Activated naive CD8-positive, alpha-beta T cell treated with anti-CD3 and anti-CD28 coated beads for 36 hours (primary cell): Measurements from ENCODE around the gene NLGN2. TPM values are rescaled to one million over a fixed set of nuclear protein-coding genes. Genes with fewer than 3 reads are reported as not detected.

Experiments used
- DNase-seq: peaks from one replicate; pipeline ENCODE4 v3.0.0; 2021
- H3K27ac Mint-ChIP-seq: one replicate; pipeline ENCODE4 v1.8.0; 2022; ENCODE audit warnings: mild to moderate bottlenecking, moderate library complexity, mixed read lengths
- H3K27me3 Mint-ChIP-seq: one replicate; pipeline ENCODE4 v1.8.0; 2022; ENCODE audit warnings: mild to moderate bottlenecking, mixed read lengths
- H3K36me3 Mint-ChIP-seq: one replicate; pipeline ENCODE4 v1.8.0; 2021; ENCODE audit warnings: mild to moderate bottlenecking, mixed read lengths
- H3K4me1 Mint-ChIP-seq: one replicate; pipeline ENCODE4 v1.8.0; 2021; ENCODE audit warnings: mixed read lengths
- H3K4me3 Mint-ChIP-seq: one replicate; pipeline ENCODE4 v1.8.0; 2022; ENCODE audit warnings: mild to moderate bottlenecking, moderate library complexity, mixed read lengths
- H3K9me3 Mint-ChIP-seq: one replicate; pipeline ENCODE4 v1.8.0; 2022; ENCODE audit warnings: mixed read lengths
- total RNA-seq, 2 experiments: library from RNA; stranded (reverse); gene quantifications; one replicate each; pipeline ENCODE4 v1.2.3, GENCODE V29; 2021

Gene NLGN2
- total RNA-seq, 2 experiments from 2014 or later = 8.8 to 9.3 TPM

- Mint-ChIP-seq H3K4me3 (peak overlapping the region; percentile 83), H3K36me3 (peaks cover 10% of the 10 kb centered on the region), H3K27me3 (peaks cover 35% of the 10 kb centered on the region), H3K27ac (peak overlapping the region; percentile 88), H3K9me3 (peaks cover 5% of the 10 kb centered on the region), H3K4me1 (peaks cover 10% of the 10 kb centered on the region)
- peak; percentile 83 for DNase-seq
Observed at GRCh38 chr17:7383742-7384488, 23.7 kb upstream of the NLGN2 start.

- H3K27ac Mint-ChIP-seq = peak overlapping the region; percentile 88
- no peaks in the 10 kb centered on the region for H3K9me3 Mint-ChIP-seq
- H3K4me3 Mint-ChIP-seq = peak overlapping the region; percentile 83
- H3K27me3 Mint-ChIP-seq = peaks cover 29% of the 10 kb centered on the region
- H3K36me3 Mint-ChIP-seq = peaks cover 7% of the 10 kb centered on the region
- no peak for DNase-seq
- H3K4me1 Mint-ChIP-seq = peaks cover 10% of the 10 kb centered on the region
Observed at GRCh38 chr17:7384489-7385081, 23.1 kb upstream of the NLGN2 start.

- Mint-ChIP-seq H3K9me3 (no peaks in the 10 kb centered on the region), H3K27me3 (no peaks in the 10 kb centered on the region), H3K4me3 (no peak overlapping the region), H3K36me3 (peaks cover 15% of the 10 kb centered on the region), H3K4me1 (peaks cover 21% of the 10 kb centered on the region), H3K27ac (no peak overlapping the region)
- DNase-seq = no peak
Observed at GRCh38 chr17:7388856-7389255, 18.8 kb upstream of the NLGN2 start.

GRCh38 chr17:7389924-7390910, 17.4 kb upstream of the NLGN2 start:
- Mint-ChIP-seq H3K4me3 (no peak overlapping the region), H3K27ac (no peak overlapping the region)

GRCh38 chr17:7391307-7391706, 16.3 kb upstream of the NLGN2 start:
- no peak for DNase-seq
- Mint-ChIP-seq H3K36me3 (peaks cover 12% of the 10 kb centered on the region), H3K27me3 (no peaks in the 10 kb centered on the region)

More at GRCh38 chr17:7389924-7390910, 17.4 kb upstream of the NLGN2 start:
- H3K9me3 Mint-ChIP-seq = no peaks in the 10 kb centered on the region
- H3K27me3 Mint-ChIP-seq = no peaks in the 10 kb centered on the region
- H3K4me1 Mint-ChIP-seq = peaks cover 21% of the 10 kb centered on the region
- H3K36me3 Mint-ChIP-seq = peaks cover 12% of the 10 kb centered on the region
- DNase-seq = no peak

GRCh38 chr17:7392696-7393612, 14.7 kb upstream of the NLGN2 start:
- H3K27me3 Mint-ChIP-seq = no peaks in the 10 kb centered on the region
- peak overlapping the region; percentile 52 for H3K27ac Mint-ChIP-seq
- no peaks in the 10 kb centered on the region for H3K9me3 Mint-ChIP-seq
- H3K4me3 Mint-ChIP-seq = peak overlapping the region; percentile 94
- peaks cover 12% of the 10 kb centered on the region for H3K36me3 Mint-ChIP-seq
- peaks cover 24% of the 10 kb centered on the region for H3K4me1 Mint-ChIP-seq
- DNase-seq = no peak

More at GRCh38 chr17:7391307-7391706, 16.3 kb upstream of the NLGN2 start:
- H3K9me3 Mint-ChIP-seq = no peaks in the 10 kb centered on the region
- no peak overlapping the region for H3K27ac Mint-ChIP-seq
- H3K4me1 Mint-ChIP-seq = peaks cover 24% of the 10 kb centered on the region
- H3K4me3 Mint-ChIP-seq = no peak overlapping the region

GRCh38 chr17:7393613-7394451, 13.8 kb upstream of the NLGN2 start:
- Mint-ChIP-seq H3K27ac (peak overlapping the region; percentile 92), H3K4me3 (peak overlapping the region; percentile 94), H3K36me3 (peaks cover 11% of the 10 kb centered on the region), H3K4me1 (peaks cover 24% of the 10 kb centered on the region), H3K9me3 (no peaks in the 10 kb centered on the region), H3K27me3 (no peaks in the 10 kb centered on the region)
- DNase-seq = peak; percentile 42

GRCh38 chr17:7394452-7395191, 13.0 kb upstream of the NLGN2 start, which contains the start of gene PLSCR3:
TSS of gene PLSCR3 (minus strand) at chr17:7394525. CDS start at chr17:7394110, 415 bp downstream.
- Mint-ChIP-seq H3K9me3 (no peaks in the 10 kb centered on the region), H3K36me3 (peaks cover 11% of the 10 kb centered on the region), H3K27ac (peak within 1 kb of the TSS; percentile 92), H3K4me1 (peaks cover 24% of the 10 kb centered on the region), H3K4me3 (peak within 1 kb of the TSS; percentile 94), H3K27me3 (no peaks in the 10 kb centered on the region)
- DNase-seq = peak; percentile 92

GRCh38 chr17:7396147-7396546, 11.5 kb upstream of the NLGN2 start:
- DNase-seq = no peak
- Mint-ChIP-seq H3K27me3 (no peaks in the 10 kb centered on the region), H3K36me3 (peaks cover 8% of the 10 kb centered on the region), H3K4me1 (peaks cover 22% of the 10 kb centered on the region), H3K4me3 (no peak overlapping the region), H3K27ac (no peak overlapping the region), H3K9me3 (no peaks in the 10 kb centered on the region)

GRCh38 chr17:7398612-7399011, 9.0 kb upstream of the NLGN2 start:
- Mint-ChIP-seq H3K27ac (no peak overlapping the region), H3K9me3 (no peaks in the 10 kb centered on the region), H3K36me3 (peaks cover 2% of the 10 kb centered on the region), H3K4me3 (no peak overlapping the region), H3K27me3 (no peaks in the 10 kb centered on the region), H3K4me1 (peaks cover 14% of the 10 kb centered on the region)
- DNase-seq = no peak

- H3K4me3 Mint-ChIP-seq = peak overlapping the region; percentile 95
- peak overlapping the region; percentile 82 for H3K27ac Mint-ChIP-seq
- no peaks in the 10 kb centered on the region for H3K27me3 Mint-ChIP-seq
- peaks cover 2% of the 10 kb centered on the region for H3K36me3 Mint-ChIP-seq
- peak; percentile 21 for DNase-seq
- H3K9me3 Mint-ChIP-seq = no peaks in the 10 kb centered on the region
- H3K4me1 Mint-ChIP-seq = peaks cover 16% of the 10 kb centered on the region
Observed at GRCh38 chr17:7403043-7403726, 4.5 kb upstream of the NLGN2 start.

- Mint-ChIP-seq H3K36me3 (peaks cover 2% of the 10 kb centered on the region), H3K27ac (peak overlapping the region; percentile 82), H3K9me3 (no peaks in the 10 kb centered on the region), H3K4me3 (peak overlapping the region; percentile 95), H3K27me3 (no peaks in the 10 kb centered on the region), H3K4me1 (peaks cover 16% of the 10 kb centered on the region)
- DNase-seq = no peak
Observed at GRCh38 chr17:7403727-7403976, 4.0 kb upstream of the NLGN2 start.
